AG20443 (cell line): ENCODE measurements around the gene EXOSC3.

Source experiments
- DNase-seq: peaks from one replicate; pipeline ENCODE4 v3.0.0; 2012; ENCODE audit warnings: low spot score, mixed read lengths

EXOSC3 gene

GRCh38 chr9:37732086-37732741 is 52.6 kb downstream of the EXOSC3 start:
- no peak for DNase-seq

GRCh38 chr9:37730839-37731238 is 54.0 kb downstream of the EXOSC3 start:
- no peak for DNase-seq

- DNase-seq: peak; percentile 50
Measured at GRCh38 chr9:37730256-37730655, 54.6 kb downstream of the EXOSC3 start.
